CD4-positive, alpha-beta T cell treated with Interleukin-6 for 4 hours (primary cell): Measurements from ENCODE around the gene TRPV4.

Experiments
- DNase-seq: peaks from one replicate; pipeline ENCODE4 v3.0.0-alpha.2; 2020; ENCODE audit warnings: mixed read lengths

The TRPV4 gene

DNA sequence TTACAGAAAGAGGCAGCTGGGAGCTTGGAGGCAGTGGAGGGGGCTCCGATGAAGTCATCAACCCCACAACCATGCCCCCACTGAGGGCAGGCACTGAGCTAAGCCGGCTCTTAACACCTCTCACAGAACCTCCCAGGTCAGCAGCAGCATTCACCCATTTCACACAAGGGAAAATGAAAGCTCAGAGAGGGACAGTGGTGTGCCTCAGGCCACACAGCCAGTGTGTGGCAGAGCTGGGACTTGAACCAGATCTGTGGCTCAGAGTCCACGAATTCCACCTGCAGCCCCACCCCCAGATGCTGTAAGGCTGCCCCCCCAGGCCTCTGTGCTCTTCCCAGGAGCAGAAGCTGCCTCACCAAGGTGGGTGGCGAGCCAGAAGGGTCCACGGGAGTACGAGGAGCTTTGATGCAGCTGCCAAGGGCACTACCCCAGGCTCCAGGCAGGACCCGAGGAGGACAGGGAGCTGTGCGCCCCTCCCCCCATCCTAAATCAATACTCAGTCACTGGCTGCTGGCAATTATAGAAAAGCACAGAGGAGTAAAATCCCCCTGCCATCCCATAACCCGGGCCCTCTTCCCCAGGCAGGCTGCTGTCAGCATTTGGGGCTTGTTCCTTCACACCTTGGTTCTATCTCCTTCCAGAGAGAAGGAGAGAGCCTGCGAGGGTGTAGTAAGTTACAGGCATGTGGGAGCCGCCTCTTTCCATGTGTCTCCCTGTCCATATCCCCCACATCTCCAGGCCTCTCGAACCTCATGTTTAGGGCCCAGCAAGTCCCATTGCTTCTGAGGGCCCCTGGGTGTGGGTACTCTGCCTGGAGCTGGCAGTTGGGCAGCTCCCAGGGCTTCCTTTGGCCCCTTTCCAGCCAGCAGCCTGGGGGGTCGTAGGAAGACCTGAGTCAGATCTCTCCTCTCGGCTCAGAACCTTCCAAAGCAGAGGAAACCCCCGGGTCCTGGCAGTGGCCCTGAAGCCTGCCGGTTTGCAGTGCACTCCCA lies 72.0 kb downstream of the TRPV4 start:
- DNase-seq = no peak

GRCh38 chr12:109760031-109760929 lies 72.9 kb downstream of the TRPV4 start:
- no peak for DNase-seq

GRCh38 chr12:109759595-109759994 lies 73.6 kb downstream of the TRPV4 start:
- DNase-seq = no peak

DNA sequence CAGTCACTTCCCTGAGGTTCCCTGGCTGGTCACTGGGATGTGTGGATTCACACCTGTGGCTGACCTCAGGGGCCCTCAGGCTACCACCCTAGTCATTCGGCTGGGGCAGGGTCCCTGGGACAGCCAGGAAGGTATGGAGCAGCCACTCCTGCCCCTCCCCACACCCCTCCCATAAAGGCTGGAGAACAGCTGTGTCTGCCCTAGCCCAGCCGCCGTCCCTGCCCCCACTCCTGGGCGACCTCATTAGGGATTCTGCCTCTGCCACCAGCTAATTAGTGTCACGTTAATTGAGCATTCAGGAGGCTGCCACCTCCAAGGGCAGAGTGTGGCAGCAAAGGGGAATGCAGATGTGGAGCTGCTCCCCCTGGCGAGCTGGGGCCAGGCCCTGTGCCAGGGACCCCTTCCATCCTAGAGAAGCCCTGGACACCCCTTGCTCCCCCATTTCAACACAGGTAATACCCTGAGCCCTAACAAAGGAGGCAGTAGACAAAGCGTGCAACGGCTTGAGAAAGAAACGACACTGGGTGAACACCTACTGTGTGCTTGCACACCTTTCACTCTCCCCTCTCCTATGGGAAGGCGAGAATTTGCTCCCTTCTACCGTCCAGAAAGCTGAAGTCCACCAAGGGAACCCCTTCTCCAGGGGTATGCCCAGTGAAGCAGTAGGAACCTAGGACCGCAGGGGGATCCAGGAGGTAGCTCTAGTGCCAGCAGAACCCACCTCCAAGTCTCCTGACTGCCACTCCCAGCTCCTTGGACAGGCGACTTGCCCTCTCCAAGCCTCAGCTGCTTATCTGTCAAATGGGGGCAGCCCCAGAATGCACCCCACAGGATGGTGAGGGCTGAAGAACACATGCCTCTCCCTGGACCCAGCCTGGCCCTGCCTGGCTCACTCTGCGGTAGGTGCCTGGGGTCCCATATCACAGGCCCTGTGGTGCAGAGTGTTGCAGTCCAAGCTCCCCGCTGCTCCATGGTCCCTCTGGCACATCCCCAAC lies 74.5 kb downstream of the TRPV4 start:
- DNase-seq = no peak

GRCh38 chr12:109757671-109758265 lies 75.4 kb downstream of the TRPV4 start:
- DNase-seq = no peak

- DNase-seq = no peak
Measured at GRCh38 chr12:109756457-109756856, 76.7 kb downstream of the TRPV4 start.

GRCh38 chr12:109753959-109754358 lies 79.2 kb downstream of the TRPV4 start:
- no peak for DNase-seq

DNA sequence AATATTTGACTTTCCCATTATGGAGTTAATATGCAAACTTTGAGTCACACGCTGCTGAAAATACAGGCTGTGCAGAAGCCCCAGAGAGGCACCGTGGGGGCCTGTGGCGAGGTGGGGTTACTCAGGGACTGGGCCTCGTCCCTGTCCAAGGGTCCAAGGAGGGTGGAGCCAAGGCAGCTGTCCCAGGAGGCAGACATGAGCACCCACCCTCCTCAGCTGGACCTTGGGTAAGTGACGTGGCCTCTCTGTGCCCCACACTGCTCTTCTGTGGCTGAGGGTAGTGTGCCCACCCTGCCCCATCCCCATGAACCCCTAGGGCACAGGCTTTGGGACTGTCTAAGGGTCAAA lies 80.2 kb downstream of the TRPV4 start:
- no peak for DNase-seq

DNA sequence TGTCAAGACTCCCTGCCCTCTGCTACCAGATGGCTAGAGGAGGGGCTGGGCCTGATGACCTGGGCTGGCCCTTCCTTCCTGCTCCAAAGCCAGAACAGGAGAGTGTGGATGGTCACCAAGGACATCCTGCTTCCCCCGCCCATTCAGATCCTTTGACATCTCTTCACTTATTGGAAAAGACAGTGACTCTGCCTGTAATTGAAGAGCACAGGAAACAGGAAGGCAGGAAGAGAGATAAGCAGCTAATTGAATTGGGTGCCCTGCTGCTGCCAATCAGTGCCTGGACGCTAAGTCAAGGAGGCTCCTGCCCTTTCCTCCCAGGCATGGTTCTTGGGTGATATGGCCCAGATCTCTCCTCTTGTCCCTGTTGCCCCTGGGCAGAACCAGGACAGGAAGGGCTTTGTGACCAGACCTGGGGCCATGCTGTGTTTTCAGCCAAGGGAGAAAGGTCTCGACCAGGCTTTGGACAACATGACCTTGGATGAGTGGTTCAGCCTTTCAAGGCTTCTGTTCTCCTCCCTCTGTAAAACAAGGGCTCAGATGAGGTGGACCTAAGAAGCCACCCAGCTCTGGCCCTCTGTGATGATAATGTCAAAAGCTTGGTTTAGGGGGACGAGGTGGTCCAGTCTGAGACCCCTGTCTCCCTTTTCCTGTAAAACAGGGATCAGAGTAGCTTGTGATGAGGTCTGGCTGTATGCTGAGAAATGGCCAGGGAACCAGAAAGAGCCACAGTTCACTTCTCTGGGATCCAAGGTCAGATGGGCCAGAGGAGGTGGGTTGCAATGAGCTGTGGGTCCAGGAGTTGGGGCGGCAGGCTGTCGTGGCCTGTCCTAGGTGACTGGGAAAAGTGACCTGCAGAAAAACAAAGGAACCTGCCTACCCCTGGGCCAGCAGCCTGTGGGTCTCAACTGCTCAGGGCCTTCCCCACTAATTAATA lies 80.8 kb downstream of the TRPV4 start:
- DNase-seq = no peak

GRCh38 chr12:109744986-109745942 lies 87.9 kb downstream of the TRPV4 start:
- DNase-seq = no peak

GRCh38 chr12:109744026-109744425 lies 89.2 kb downstream of the TRPV4 start:
- DNase-seq = no peak

GRCh38 chr12:109743076-109743910 lies 89.9 kb downstream of the TRPV4 start:
- no peak for DNase-seq

DNA sequence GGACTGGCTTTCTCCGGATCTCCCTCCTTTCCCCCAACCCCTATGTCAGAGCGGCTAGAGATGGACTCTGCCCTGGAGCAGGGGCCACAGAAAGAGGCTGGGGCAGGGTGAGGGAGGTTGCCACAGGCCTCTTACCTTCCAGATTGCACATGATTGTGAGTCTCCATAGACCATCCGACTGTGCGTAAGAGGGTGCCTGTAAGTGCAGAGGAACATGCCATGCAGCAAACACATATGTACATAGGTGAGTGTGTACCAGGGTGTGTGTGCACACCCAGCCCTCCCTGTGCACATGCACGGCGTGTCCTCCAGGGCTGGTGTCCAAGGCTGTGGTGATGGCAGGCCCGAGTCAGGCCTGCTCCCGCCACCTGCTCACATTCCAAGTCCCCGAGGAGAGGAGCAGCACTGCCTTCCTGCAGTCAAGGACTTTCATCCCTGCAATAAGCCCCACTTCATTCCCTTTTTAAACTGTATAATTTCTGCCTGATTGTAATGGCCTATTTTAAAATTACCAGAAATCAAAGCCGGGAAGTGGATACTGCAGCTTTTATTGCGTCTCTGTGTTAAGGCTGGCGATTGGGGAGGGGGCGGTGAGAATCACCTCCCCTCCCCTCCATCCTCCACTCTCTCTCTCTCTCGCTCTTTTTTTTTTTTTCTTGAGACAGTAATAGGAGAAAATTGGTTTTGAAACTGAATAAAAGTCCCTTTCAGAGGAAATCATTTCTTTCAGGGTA lies 91.1 kb downstream of the TRPV4 start:
- DNase-seq = no peak

DNA sequence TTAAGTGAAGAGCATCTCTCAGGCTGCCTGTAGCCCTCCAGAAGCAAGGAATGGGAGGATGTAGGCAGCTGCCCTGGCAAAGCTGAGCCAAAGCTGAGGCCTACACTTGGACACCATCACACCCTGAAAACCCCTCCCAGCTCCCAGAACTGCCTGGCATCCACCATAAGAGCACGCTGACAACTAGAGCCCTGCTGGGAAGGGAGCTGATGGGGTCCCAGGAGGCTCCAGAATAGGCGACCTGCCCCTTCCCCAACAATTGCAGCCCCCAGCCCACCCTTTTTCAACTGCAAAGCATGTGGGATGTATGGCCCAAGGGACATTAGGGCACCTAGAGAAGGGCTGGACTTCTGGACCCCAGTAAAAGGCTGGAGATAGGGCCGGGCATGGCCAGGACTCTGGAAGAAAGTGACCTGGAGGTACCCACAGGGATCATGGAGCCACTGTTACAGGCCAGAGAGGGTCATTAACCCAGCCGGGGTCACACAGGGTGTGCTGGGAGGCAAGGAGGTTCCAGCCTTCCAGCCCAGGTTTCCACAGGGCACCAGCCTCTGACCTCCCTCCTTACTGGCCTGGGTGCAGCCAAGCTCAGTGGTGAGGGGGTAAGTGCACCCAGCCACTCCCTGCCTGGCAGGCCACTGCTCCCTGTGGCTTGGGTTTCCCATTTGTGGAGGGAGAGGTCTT lies 91.8 kb downstream of the TRPV4 start:
- DNase-seq = no peak

- no peak for DNase-seq
Measured at GRCh38 chr12:109740694-109741245, 92.4 kb downstream of the TRPV4 start.

GRCh38 chr12:109739747-109740693 lies 93.2 kb downstream of the TRPV4 start:
- peak; percentile 6 for DNase-seq
